ENCODE results near the gene OSBPL3. TPM values are rescaled to one million over a fixed set of nuclear protein-coding genes. Genes with fewer than 3 reads are reported as not detected.

The OSBPL3 gene
- total RNA-seq, 1 experiment from 2014 or later = 45.1 TPM

GRCh38 chr7:24812305-24812945, 167.6 kb downstream of the OSBPL3 start:
- CTCF ChIA-PET = interaction anchor here (0.5 to 2.5 kb wide), 41 partner anchors 8 to 1189 kb away, joined by 3 to 78 read pairs (median 4); partner anchors contain the start of genes CYCS and OSBPL3
- Mint-ChIP-seq H3K4me1 (ENCODE audit: low read depth, unreplicated experiment) (no peaks in the 10 kb centered on the region), H3K36me3 (ENCODE audit: insufficient read depth, unreplicated experiment) (peaks cover 22% of the 10 kb centered on the region), H3K9me3 (ENCODE audit: unreplicated experiment) (no peaks in the 10 kb centered on the region), H3K4me3 (ENCODE audit: unreplicated experiment) (no peak overlapping the region), H3K27ac (ENCODE audit: unreplicated experiment) (no peak overlapping the region), H3K27me3 (ENCODE audit: insufficient read depth, unreplicated experiment) (no peaks in the 10 kb centered on the region)
- intact Hi-C loops (cut with micrococcal nuclease; ENCODE audit: unreplicated experiment) = loop anchor here (1.0 to 2.0 kb wide), 4 partner anchors 168 to 286 kb away; partner anchors contain the start of gene OSBPL3
- peak; percentile 90 to 91 for TF ChIP-seq CTCF (IDR thresholded peaks at IDR 0.05; ENCODE audit: insufficient read depth in 1 of 2, low read depth in 1 of 2, low read length in 1 of 2, severe bottlenecking in 1 of 2, unreplicated experiment in 1 of 2)
- H3K36me3 ChIP-seq (ENCODE audit: control insufficient read depth, insufficient read depth, low read length) = peaks cover 2% of the 10 kb centered on the region; the same call in 1 of the 2 replicates
- no TSS peak for BruUV-seq (replicated peaks)
- H3K4me3 ChIP-seq (ENCODE audit: low read depth, low read length) = no peak overlapping the region
- POLR2A ChIA-PET = interaction anchor here (0.7 kb wide), 1 partner anchor 9 kb away, joined by 4 read pairs; no protein-coding TSS in a partner anchor
- no peaks in the 10 kb centered on the region for H3K4me1 ChIP-seq
- H3K27me3 ChIP-seq (replicated peaks; ENCODE audit: control insufficient read depth, insufficient read depth, low read length) = no peaks in the 10 kb centered on the region
- H3K9me3 ChIP-seq = no peaks in the 10 kb centered on the region
- DNase-seq = peak; percentile 52 to 75

- intact Hi-C loops (cut with micrococcal nuclease; ENCODE audit: unreplicated experiment) = no loop called here
- Histone ChIP-seq H3K4me1 (no peaks in the 10 kb centered on the region), H3K36me3 (ENCODE audit: control insufficient read depth, insufficient read depth, low read length) (no peaks in the 10 kb centered on the region), H3K4me3 (ENCODE audit: low read depth, low read length) (no peak overlapping the region), H3K27me3 (replicated peaks; ENCODE audit: control insufficient read depth, insufficient read depth, low read length) (no peaks in the 10 kb centered on the region), H3K9me3 (no peaks in the 10 kb centered on the region)
- Mint-ChIP-seq H3K36me3 (ENCODE audit: insufficient read depth, unreplicated experiment) (peaks cover 36% of the 10 kb centered on the region), H3K4me3 (ENCODE audit: unreplicated experiment) (no peak overlapping the region), H3K27ac (ENCODE audit: unreplicated experiment) (no peak overlapping the region), H3K27me3 (ENCODE audit: insufficient read depth, unreplicated experiment) (no peaks in the 10 kb centered on the region), H3K9me3 (ENCODE audit: unreplicated experiment) (no peaks in the 10 kb centered on the region), H3K4me1 (ENCODE audit: low read depth, unreplicated experiment) (no peaks in the 10 kb centered on the region)
- BruUV-seq (replicated peaks) = no TSS peak
- TF ChIP-seq CTCF (IDR thresholded peaks at IDR 0.05; ENCODE audit: insufficient read depth in 1 of 2, low read depth in 1 of 2, low read length in 1 of 2, severe bottlenecking in 1 of 2, unreplicated experiment in 1 of 2) = no peak
- ChIA-PET CTCF (no interaction called here), POLR2A (no interaction called here)
- no peak for DNase-seq
These were observed 171.5 kb downstream of the OSBPL3 start for GRCh38 chr7:24808518-24808917.

GRCh38 chr7:24802300-24802699, 177.7 kb downstream of the OSBPL3 start:
- no peak for DNase-seq
- Mint-ChIP-seq H3K27ac (ENCODE audit: unreplicated experiment) (no peak overlapping the region), H3K27me3 (ENCODE audit: insufficient read depth, unreplicated experiment) (no peaks in the 10 kb centered on the region), H3K9me3 (ENCODE audit: unreplicated experiment) (no peaks in the 10 kb centered on the region), H3K4me3 (ENCODE audit: unreplicated experiment) (no peak overlapping the region), H3K4me1 (ENCODE audit: low read depth, unreplicated experiment) (no peaks in the 10 kb centered on the region), H3K36me3 (ENCODE audit: insufficient read depth, unreplicated experiment) (peaks cover 59% of the 10 kb centered on the region)
- no peaks in the 10 kb centered on the region for H3K4me1 ChIP-seq
- ChIA-PET CTCF (interaction anchor here (1.8 kb wide), 1 partner anchor 10 kb away, joined by 6 read pairs; no protein-coding TSS in a partner anchor), POLR2A (no interaction called here)
- no peaks in the 10 kb centered on the region for H3K27me3 ChIP-seq (replicated peaks; ENCODE audit: control insufficient read depth, insufficient read depth, low read length)
- H3K36me3 ChIP-seq (ENCODE audit: control insufficient read depth, insufficient read depth, low read length) = no peaks in the 10 kb centered on the region
- intact Hi-C loops (cut with micrococcal nuclease; ENCODE audit: unreplicated experiment) = no loop called here
- H3K4me3 ChIP-seq (ENCODE audit: low read depth, low read length) = no peak overlapping the region
- TF ChIP-seq CTCF (IDR thresholded peaks at IDR 0.05; ENCODE audit: insufficient read depth in 1 of 2, low read depth in 1 of 2, low read length in 1 of 2, severe bottlenecking in 1 of 2, unreplicated experiment in 1 of 2) = no peak
- no peaks in the 10 kb centered on the region for H3K9me3 ChIP-seq
- no TSS peak for BruUV-seq (replicated peaks)
